ENCODE data around the gene PRDM16. TPM values are rescaled to one million over a fixed set of nuclear protein-coding genes. Genes with fewer than 3 reads are reported as not detected.

The PRDM16 gene
- total and polyA plus RNA-seq, 2 of the 13 experiments (the other 11 are each of a cell fraction or from before 2014, with no cell fraction given), result 0.15 to 0.81 TPM

GRCh38 chr1:3444298-3444697, 375.3 kb downstream of the PRDM16 start:
- TF ChIP-seq PBX3 (CRISPR knock-in tag; IDR thresholded peaks at IDR 0.05; ENCODE audit: borderline replicate concordance) (no peak), HNRNPH1 (optimal IDR thresholded peaks at IDR 0.05; ENCODE audit: low read depth, low read length) (no peak), ZBTB7B (CRISPR knock-in tag; IDR thresholded peaks at IDR 0.05) (no peak), ZNF572 (CRISPR knock-in tag; IDR thresholded peaks at IDR 0.05) (no peak), MNT (IDR thresholded peaks at IDR 0.05) (peak; percentile 83), ZNF672 (CRISPR knock-in tag; IDR thresholded peaks at IDR 0.05) (peak; percentile 97; the same call in 1 of the 2 replicates), ZNF687 (CRISPR knock-in tag; IDR thresholded peaks at IDR 0.05) (peak; percentile 35), ZNF724P (CRISPR knock-in tag; IDR thresholded peaks at IDR 0.05; ENCODE audit: borderline replicate concordance) (no peak)
- intact Hi-C loops (cut with micrococcal nuclease; ENCODE audit: unreplicated experiment), result no loop called here
- no TSS peak for BruUV-seq (replicated peaks)
- CTCF ChIA-PET (ENCODE audit: low intra/inter-chr PET ratio, low total read pairs), result no interaction called here
- Histone ChIP-seq H3K9me3 (ENCODE audit: low read length) (no peaks in the 10 kb centered on the region), H3K4me1 (ENCODE audit: insufficient read depth, low read length) (peaks cover 63% of the 10 kb centered on the region), H3K27me3 (ENCODE audit: control insufficient read depth in 1 of 2, insufficient read depth in 2 of 2, low read length in 2 of 2) (no peaks in the 10 kb centered on the region), H3K9ac (ENCODE audit: insufficient read depth, low read depth, low read length) (no peak overlapping the region), H3K27ac (ENCODE audit: extremely low read length, insufficient read depth, low read length) (no peak overlapping the region), H3K4me3 (replicated peaks in 1 of 3; ENCODE audit: insufficient read depth in 1 of 3, low read depth in 2 of 3, low read length in 3 of 3) (no peak overlapping the region), H3K79me2 (ENCODE audit: insufficient read depth, low read length) (no peaks in the 10 kb centered on the region), H3K36me3 (replicated peaks in 1 of 2; ENCODE audit: control insufficient read depth in 1 of 2, insufficient read depth in 2 of 2, low read length in 2 of 2) (no peaks in the 10 kb centered on the region), H2AFZ (ENCODE audit: low read length) (no peak overlapping the region), H4K20me1 (ENCODE audit: insufficient read depth, low read length) (no peaks in the 10 kb centered on the region), H3K4me2 (ENCODE audit: low read depth, low read length) (peak overlapping the region; percentile 32; the same call in 1 of the 2 replicates)
- no peak for ATAC-seq
- DNase-seq (ENCODE audit: low spot score), result no peak
- no peak for FAIRE-seq
- in situ Hi-C loops (cut with HindIII; ENCODE audit: extremely low pct_ligation_motif_present, low pct_unique_long_range_greater_than_20kb), result loop anchor here (5.0 kb wide), 1 partner anchor 38 kb away; no protein-coding TSS in a partner anchor
- POLR2A ChIA-PET, result interaction anchor here (1.2 kb wide), 1 partner anchor 9 kb away, joined by 5 read pairs; no protein-coding TSS in a partner anchor
- WGBS (ENCODE audit: low lambda C conversion rate), result 80% methylated on average over 18 of the region's 18 CpGs
